Panc1 (cell line): ENCODE measurements around the gene MYH11.

ENCODE experiments used
- POLR2AphosphoS5 ChIP-seq: IDR thresholded peaks from 2 replicates; pipeline ENCODE4 v1.6.1; 2012; ENCODE audit warnings: mild to moderate bottlenecking, low read depth, low read length, moderate library complexity
- TF ChIP-seq, protein P1 (sequence below): fragments of 450-650 bp; IDR thresholded peaks from 2 replicates; pipeline ENCODE4 v1.5.1; 2017; ENCODE audit warnings: mild to moderate bottlenecking
- TF ChIP-seq, protein P2 (sequence below), 2 experiments: IDR thresholded peaks; 2 replicates each; pipeline ENCODE4 v1.6.1; 2011 to 2012; ENCODE audit warnings: low read depth in 2 of 2, control low read depth in 1 of 2, low read length in 1 of 2, mild to moderate bottlenecking in 1 of 2, moderate library complexity in 1 of 2; ENCODE audit not compliant: insufficient read depth in 1 of 2

DNA sequence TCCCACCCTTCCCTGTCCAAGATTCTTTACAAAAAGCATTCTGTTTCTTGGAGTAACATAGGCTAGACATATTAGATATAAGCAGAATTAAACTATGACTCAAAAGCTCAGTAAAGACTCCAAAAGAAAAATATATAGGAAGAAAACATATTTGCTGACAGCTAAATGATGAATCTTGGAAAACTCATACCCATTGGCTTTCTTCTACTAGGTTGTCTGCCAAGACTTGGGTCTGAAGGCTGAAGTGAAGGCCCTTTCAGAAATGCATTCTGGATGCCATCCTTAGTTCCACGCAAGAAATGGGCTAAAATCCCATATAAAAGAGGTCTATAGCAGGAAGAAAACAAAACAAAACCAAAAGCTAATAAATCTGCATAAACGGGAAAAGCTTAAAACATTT is 16.5 kb upstream of the MYH11 start:
- TF ChIP-seq, protein P1, sequence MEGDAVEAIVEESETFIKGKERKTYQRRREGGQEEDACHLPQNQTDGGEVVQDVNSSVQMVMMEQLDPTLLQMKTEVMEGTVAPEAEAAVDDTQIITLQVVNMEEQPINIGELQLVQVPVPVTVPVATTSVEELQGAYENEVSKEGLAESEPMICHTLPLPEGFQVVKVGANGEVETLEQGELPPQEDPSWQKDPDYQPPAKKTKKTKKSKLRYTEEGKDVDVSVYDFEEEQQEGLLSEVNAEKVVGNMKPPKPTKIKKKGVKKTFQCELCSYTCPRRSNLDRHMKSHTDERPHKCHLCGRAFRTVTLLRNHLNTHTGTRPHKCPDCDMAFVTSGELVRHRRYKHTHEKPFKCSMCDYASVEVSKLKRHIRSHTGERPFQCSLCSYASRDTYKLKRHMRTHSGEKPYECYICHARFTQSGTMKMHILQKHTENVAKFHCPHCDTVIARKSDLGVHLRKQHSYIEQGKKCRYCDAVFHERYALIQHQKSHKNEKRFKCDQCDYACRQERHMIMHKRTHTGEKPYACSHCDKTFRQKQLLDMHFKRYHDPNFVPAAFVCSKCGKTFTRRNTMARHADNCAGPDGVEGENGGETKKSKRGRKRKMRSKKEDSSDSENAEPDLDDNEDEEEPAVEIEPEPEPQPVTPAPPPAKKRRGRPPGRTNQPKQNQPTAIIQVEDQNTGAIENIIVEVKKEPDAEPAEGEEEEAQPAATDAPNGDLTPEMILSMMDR, result no peak
- TF ChIP-seq POLR2AphosphoS5, result no peak
- TF ChIP-seq, protein P2, sequence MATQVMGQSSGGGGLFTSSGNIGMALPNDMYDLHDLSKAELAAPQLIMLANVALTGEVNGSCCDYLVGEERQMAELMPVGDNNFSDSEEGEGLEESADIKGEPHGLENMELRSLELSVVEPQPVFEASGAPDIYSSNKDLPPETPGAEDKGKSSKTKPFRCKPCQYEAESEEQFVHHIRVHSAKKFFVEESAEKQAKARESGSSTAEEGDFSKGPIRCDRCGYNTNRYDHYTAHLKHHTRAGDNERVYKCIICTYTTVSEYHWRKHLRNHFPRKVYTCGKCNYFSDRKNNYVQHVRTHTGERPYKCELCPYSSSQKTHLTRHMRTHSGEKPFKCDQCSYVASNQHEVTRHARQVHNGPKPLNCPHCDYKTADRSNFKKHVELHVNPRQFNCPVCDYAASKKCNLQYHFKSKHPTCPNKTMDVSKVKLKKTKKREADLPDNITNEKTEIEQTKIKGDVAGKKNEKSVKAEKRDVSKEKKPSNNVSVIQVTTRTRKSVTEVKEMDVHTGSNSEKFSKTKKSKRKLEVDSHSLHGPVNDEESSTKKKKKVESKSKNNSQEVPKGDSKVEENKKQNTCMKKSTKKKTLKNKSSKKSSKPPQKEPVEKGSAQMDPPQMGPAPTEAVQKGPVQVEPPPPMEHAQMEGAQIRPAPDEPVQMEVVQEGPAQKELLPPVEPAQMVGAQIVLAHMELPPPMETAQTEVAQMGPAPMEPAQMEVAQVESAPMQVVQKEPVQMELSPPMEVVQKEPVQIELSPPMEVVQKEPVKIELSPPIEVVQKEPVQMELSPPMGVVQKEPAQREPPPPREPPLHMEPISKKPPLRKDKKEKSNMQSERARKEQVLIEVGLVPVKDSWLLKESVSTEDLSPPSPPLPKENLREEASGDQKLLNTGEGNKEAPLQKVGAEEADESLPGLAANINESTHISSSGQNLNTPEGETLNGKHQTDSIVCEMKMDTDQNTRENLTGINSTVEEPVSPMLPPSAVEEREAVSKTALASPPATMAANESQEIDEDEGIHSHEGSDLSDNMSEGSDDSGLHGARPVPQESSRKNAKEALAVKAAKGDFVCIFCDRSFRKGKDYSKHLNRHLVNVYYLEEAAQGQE (IDR thresholded peaks at IDR 0.05; ENCODE audit: insufficient read depth in 1 of 2, low read depth in 2 of 2, low read length in 1 of 2), result no peak
